Measurements from ENCODE around the gene ACVR1.
"Not testable (repeated sequence)": the region's sequence is repeated elsewhere in the genome, so short reads cannot be mapped to it uniquely, and the experiment has no call there.

Gene ACVR1

DNA sequence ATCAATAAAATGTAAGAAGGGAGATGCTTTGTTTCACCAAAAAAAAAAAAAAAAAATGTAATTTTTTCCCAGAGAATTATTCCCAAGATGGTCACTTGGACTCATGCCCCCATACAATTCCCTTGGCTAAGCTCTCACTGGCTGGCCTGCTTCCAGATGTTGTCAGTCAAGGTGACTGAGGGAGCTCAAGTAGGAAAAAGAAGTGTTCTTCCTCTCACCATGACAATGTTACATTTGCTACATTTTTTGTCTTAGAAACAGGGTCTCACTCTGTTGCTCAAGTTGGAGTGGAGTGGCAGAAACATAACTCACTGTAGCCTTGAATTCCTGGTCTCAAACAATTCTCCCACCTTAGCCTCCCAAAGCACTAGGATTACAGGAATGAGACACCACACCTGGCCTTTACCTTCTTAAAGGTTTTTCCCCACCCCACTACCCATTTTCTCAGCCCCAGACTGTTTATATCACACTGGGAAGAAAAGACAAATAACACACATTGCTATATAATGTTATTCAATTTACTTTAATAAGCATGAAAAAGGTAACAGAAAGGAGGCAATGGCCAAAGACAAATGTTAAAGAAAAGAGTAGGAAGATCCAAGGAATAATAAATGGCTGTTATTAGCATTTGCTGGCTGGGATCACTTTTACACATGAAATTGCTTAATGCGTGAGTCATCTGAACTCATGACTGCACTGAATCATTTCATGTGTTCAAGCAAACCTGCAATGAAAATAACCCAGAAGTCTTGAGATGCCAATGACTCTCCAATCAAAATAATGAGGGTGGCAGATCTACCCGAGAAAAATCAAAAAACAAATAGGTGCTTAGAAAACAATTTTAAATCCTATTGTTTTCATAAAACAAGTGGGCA, 45.2 kb downstream of the ACVR1 start:
- no peak for DNase-seq (ENCODE audit: low read depth in 2 of 2)

DNA sequence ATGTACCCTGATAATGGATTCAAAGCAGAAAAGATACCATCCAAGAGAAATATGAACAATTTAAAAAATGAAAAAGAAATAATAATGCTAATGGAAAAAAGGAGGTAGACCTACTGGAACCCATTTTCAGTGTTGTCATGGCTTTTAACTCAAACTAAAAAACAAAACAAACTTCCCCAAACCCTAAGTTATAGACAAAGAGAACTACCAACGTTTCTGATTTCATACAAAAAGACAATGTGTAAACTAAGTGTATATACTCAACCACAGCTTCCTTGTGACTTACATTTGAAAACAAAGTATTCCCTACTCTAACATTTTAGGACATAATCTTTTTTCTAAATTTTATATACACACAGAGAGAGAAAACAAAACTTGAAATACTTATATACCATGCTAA, 45.9 kb downstream of the ACVR1 start:
- DNase-seq (ENCODE audit: low read depth in 2 of 2) = no peak

DNA sequence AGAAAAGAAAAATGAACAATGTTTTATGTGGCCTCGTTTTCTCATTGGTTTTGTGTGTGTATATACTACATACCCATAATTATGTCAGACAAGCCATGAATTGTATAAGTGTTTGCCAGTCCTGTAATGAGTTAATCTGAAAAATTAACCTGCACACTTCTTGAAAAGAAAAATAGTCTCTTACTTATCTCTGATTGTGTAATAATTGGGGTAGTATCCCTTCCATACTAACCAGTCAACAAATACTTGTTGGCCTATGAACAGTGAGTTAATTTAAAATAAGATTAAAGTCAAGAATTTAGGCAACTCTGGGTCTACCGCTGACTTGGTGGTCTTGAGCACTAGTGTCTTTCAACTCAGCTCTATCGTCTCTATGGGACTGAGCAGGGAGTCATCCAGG, 48.8 kb downstream of the ACVR1 start:
- DNase-seq (ENCODE audit: low read depth in 2 of 2) = no peak

DNA sequence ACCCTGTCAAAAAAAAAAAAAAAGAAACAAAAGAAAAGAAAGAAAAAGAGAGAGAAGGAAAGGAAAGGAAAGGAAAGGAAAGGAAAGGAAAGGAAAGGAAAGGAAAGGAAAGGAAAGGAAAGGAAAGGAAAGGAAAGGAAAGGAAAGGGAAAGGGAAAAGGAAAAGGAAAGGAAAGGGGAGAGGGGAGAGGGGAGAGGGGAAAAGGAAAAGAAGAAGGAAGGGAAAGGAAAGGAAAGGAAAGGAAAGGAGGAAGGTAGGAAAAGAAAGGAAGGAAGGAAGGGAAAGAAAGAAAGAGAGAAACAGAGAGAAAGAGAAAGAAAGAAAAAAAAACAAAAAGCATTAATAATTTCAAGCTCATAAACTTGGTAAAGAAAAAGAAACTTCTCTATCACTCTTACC, 49.5 kb downstream of the ACVR1 start:
- DNase-seq (ENCODE audit: low read depth in 2 of 2) = not testable (repeated sequence)

DNA sequence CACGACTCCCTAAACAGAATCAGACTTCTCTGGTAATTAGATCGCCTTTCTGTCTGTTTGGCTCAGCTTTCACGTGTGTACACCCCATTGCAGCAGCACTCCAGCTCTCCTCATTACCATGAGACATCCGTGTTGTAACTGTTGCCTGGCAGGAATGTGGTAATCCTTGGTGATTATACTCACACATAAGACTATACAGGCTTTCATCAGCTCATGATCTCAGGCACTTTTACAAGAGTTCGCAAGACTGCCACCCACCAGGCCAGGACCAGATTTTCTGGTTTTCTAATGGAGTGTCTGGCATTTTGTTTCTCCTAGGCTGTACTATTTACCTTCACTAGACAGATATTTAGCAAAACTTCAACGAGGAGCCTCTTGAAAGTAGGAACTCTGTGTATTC, 50.2 kb downstream of the ACVR1 start:
- DNase-seq (ENCODE audit: low read depth in 2 of 2) = no peak

DNA sequence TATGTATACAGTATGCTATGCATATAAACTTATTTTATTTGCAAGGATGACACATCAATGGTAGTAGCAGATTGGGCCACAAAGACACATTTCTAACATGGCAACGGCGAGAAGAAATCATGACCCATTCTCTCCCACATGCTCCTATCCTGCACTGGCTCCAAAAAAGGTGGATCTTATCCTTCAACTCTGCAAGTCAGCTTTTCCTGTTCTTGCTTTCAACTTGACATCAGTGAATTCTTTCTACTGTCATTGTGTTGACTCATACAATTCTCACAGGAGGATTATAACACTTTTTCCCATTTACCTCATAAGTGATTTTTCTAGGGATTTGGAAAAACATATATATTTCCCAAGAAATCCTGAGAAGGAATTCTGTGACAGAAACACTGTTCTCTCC, 53.1 kb downstream of the ACVR1 start:
- DNase-seq (ENCODE audit: low read depth in 2 of 2) = no peak

DNA sequence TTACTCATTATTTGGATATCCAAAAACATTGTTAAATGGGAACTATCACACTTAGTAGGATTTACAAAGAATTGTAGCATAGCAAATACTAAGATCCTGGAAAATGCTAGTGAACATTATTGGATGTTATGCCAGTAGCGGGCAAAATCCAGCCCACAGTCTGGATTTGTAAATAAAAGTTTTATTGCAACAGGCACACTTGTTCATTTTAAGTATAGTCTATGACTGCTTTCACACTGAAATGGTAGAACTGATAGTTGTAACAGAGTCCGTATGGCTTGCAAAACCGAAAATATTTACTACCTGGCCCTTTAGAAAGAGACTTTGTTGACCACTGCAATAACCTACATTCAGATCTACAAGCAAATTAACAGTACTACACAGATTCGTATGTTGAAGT, 53.6 kb downstream of the ACVR1 start:
- DNase-seq (ENCODE audit: low read depth in 2 of 2) = no peak

DNA sequence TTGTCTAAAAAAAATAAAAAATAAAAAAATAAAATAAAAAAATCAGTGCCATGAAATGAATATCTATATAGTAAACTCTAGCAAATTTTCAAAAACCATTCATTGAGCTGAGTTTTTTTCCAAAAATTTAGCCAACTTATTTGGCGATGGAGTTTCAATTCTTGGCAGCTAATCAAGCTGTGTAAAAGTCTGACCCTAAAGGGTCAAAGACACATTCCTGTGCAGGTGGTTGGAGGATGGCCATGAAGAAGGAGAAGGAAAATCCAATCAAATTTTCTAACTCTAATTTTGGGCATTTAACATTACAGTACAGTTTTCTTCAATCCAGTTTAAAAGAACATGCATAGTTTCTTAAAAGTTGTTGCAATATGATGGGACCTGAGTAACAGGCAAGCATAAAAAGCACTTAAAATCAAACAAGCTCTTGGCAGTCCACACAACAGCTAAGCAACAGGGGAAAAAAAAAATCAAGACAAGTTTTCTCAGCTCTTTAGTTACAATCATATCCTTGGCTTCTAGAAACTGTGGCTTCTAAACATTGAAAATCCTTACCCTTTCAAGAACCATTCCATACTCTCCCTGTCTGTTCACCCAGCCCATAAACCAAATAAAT, 54.5 kb downstream of the ACVR1 start:
- no peak for DNase-seq (ENCODE audit: low read depth in 2 of 2)

DNA sequence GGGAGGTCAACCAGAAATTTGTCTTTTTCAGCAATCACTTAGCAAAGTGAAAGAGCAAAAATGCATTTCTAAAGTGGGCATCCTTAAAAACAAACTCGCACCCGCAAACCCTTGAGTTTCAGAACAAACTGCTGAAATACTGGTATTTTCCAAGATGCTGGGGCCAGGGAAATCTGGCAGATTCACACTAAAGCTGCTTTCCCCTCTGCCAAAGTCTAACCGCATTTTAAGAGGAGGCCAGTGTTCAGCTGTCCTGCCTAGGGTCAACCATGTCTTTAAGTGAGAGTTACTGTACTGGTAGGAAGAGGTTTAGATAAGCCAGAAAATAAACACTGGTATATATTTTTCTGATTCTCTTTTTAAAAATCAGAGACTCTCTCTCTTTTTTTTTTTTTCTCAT, 55.9 kb downstream of the ACVR1 start:
- DNase-seq (ENCODE audit: low read depth in 2 of 2) = no peak

DNA sequence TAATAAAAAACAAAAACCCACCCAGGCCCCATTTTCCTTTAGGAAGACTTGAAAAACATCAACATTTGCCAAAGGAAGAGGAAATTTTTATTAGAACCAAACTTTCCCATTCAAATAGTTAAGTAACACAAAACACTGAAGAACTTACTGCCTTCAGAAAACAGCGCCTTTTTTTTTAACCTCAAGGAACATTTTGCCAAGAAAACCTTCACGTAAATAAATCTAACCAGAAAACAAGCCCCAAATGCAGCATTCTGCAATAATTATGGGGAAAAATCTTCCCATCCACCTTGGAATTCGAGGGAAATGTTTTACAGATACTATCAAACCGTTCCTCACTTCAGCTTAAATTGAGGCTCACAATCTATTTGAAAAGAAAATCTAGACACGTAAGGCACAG, 56.4 kb downstream of the ACVR1 start:
- DNase-seq (ENCODE audit: low read depth in 2 of 2) = no peak

DNA sequence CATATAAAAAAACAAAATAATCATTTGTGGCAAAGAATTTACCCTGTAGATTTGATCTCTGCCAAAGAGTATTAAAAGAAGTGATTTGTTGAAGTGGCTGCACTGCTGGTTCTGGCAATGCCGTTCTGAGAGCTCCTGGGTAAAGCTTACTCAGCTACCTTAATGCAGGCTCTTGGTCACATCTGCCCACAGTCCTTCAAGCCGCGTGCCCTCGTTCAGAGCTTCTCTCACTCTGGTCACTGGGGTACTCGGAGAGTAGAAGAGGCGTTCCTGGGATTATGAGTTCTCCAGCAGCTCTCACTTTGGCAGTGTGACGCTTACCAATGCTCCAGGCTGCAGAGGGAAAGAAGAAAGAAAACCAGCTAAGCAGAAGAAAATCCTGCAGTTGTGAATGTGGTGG, 57.9 kb downstream of the ACVR1 start:
- no peak for DNase-seq (ENCODE audit: low read depth in 2 of 2)

DNA sequence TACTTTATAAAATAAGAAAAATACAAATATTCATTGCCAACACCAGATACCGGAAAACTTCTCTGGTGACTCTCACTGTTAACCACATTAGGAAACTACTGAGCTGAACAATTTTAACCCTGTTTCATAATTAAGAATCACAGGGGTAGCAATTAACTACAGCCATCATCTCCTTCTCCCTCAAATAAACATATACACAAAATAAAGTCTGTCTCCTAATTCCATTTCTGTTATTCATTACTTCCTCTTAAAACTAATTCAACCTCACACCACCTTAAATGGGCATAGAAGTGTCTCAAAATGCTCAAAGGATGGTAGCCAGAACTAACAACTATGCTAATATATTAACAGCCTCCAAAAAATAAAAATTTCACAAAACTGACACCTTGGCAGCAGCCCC, 60.7 kb downstream of the ACVR1 start:
- DNase-seq (ENCODE audit: low read depth in 2 of 2) = no peak

DNA sequence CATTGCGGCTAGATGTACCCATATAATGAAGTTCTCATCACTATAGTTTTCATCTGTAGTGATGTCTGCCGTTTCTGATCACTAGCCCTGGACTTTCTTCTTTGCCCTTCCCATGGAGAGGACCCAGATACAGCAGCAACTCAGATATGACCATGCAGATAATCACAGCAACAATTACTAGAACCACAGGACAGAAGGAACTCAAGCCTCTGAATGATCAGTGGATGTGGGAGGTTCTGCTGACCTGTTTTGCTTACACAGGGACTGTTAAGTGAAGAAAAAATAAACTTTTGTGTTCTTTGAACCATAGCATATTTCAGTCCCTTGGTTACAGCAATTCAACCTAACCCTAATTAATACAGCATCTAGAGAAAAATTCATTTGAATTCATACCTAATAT, 62.7 kb downstream of the ACVR1 start:
- DNase-seq (ENCODE audit: low read depth in 2 of 2) = no peak

DNA sequence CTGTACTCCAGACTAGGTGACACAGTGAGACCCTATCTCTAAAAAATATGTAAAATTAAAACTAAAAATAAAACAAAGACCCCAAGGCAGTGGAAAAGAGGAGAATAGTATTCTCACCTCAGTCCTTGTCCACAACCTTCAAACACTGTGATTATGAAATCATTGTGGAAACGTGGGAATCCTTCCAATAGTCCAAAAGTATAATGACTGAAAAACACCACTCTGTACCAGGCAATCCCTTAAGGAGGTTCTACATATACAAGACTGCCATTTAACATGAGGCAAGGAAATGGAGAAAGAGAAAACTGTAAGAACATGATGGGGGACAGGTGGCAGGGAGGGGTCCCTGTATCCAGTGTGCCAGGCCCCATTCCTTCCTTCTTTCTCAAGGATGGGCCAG, 66.1 kb downstream of the ACVR1 start:
- no peak for DNase-seq (ENCODE audit: low read depth in 2 of 2)

DNA sequence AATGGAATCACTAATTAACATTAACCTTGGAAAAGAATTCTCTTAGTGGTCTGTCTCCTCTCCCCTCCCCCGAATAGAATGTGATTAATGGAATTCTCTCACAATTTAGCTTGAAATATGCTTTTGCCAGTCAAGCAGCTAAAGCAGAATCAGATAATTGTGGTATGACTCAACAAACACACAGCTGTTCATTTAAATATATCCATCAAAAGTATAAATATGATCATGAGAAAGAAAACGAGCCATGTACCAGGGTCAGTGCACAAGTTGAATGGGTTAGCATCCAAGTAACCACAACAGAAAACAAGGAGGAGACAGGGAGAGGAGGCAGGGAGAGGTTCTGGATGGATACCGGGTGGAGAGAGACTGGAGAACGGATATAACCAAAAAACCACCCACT, 66.9 kb downstream of the ACVR1 start:
- DNase-seq (ENCODE audit: low read depth in 2 of 2) = no peak

DNA sequence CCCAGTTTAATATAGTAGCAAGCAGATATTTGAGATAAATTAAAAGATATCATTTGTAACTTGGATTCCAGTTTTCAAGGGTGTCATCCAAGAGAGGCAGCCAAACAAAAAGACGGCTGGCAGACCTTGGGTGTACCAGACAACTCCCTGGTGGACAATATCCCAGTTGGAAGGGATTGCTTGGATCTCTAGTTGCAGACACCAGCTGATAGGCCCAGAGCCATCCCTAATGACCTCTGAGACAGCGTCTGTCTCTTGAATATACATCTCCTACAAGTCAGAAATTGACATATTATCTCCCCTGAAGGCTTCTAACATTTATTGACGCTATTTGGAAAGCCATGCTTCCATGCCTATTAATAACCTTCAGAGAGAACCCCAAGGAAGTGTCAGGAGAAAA, 67.7 kb downstream of the ACVR1 start:
- no peak for DNase-seq (ENCODE audit: low read depth in 2 of 2)

DNA sequence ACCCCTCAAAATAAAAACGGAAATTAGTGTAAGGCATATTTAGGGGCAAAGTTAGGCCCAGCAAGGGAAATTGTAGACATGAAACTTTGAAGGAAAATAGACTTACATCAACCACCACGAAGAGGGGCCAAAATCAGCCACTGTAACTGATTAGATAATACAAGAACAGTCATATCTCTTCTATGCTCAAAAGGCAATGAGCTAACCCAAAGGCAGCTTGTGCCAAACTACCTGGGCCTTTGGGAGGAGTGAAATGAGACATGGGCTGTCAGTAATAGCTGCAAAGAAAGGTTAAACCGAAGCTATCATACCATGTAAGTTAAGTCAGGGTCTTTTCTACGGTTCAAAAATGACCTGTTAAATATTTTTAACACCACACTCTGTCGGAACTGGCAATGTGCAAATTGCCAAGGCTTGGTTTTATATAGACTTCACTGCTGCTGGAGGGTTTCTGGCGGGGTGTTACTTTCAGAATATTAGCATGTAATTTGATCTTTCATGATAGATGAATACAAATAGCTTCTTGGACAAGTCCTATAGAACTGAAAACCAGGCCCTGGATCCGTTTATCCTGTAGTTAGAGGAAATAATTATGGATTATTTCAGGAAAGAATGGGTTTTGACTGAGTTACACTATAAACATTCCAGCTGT, 69.6 kb downstream of the ACVR1 start:
- DNase-seq (ENCODE audit: low read depth in 2 of 2) = no peak

DNA sequence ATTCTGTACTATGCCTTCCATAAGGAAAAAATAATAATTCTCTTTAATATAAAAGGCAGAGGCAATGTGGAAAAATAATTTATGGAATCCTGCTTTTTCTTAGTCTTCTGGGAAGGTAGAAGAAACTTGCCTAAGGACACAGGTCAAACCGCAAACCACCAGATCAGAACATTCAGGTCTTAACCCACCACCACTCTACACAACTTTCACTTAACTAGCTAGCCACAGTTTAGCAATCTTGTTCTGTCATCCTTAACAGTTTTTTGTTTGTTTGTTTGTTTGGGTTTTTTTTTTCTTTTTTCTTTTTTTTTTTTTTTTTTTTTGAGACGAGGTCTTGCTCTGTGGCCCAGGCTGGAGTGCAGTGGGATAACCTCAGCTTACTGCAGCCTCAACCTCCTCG, 70.6 kb downstream of the ACVR1 start:
- DNase-seq (ENCODE audit: low read depth in 2 of 2) = no peak

DNA sequence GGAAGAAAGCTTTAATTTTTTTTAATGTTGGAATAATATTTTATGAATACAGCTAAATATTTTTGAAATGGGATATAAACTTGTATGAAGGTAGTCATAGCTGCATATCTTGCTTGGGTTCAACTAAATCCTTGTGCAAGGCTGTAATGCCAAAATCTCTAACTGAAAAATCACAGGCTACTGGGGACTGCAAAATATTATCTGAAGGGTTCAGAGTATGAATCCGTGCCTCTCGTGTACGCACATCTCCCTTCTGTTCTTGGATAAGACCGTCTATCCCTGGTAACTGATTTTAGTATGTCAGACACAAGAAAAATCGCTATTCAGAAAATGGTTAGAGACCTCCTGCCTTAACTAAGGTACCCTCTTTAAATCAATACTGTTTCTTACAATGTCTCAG, 71.8 kb downstream of the ACVR1 start:
- DNase-seq (ENCODE audit: low read depth in 2 of 2) = no peak

DNA sequence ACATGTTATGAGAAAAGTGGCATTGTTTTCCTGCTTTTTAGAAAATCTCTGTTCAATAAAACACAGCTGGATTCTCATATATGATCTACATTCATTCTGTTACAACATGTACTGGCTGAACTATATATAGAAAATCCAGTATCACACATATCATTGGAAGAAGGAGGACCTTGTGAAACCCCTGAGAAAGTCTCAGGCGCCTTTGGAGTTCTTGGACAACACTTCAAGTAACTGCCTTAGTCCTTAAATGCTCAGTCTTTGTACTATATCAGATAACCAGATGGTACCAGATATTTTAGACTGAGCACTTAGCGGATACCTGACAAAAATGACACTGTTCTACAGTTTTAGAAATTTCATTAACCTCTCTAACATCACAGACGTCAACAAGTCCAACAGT, 72.2 kb downstream of the ACVR1 start:
- DNase-seq (ENCODE audit: low read depth in 2 of 2) = no peak

DNA sequence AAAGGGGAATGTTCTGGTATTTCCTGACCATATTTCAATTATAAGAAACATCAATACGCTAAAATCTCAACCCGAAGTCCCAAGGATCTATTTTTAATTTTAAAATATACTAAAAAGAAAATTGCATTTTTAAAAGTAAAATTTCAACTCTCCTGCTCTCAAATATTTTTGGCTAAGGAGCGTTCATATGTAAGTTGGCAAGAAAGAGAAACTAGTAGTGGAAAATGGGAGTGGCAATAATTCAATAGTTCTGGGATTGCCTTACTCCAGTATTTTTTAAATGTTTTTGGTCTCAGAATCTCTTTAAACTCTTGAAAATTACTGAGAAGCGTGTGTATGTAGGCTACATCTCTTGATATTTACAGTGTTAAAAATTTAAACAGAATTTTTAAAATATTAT, 72.7 kb downstream of the ACVR1 start:
- no peak for DNase-seq (ENCODE audit: low read depth in 2 of 2)

DNA sequence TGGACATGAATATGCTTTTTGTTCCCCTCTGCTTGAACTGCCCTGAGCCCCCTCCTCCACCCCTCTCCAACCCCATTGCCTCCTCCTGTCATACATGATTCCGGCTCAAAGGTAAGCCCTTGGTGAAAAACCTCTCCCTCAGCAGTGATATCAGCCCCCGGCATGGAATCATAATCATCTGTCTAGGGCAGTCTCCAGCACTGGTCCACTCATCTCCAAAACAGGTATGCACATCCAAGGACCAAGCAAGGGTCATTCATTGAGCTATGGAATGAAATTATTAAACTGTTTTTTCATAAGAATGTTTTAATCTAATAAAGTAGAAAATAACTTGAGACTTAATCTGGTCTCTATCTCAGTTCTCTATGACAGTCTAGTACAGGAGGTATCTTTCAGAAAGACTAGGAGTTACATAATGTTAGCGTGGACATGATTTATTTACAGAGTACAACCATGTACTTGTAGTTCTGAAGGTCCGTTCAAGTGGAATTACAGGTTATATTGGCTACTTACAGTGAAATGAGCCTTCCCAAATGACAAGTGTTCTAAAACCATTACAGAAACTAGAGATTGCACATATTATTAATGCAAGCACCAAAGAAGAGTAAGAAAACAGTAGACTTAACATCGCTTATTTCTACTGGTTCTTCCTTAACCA, 75.2 kb downstream of the ACVR1 start:
- no peak for DNase-seq (ENCODE audit: low read depth in 2 of 2)

Data from stimulated activated CD4-positive, alpha-beta T cell treated with anti-CD3 and anti-CD28 coated beads, Interleukin-15, amount 100 ng/mL, for 48 hours (primary cell).